GM18505 (cell line): ENCODE measurements around the gene HIPK2.
A peak's percentile ranks its signal among the peaks of the same experiment; 100 is the strongest.

Source experiments
- ATAC-seq: cut with Tn5 transposase; IDR thresholded peaks from one replicate; pipeline ENCODE4 v1.9.1; 2021; ENCODE audit not compliant: unreplicated experiment
- POLR2A ChIP-seq: IDR thresholded peaks from 4 replicates; pipeline ENCODE4 v1.6.1; 2011; ENCODE audit warnings: borderline replicate concordance; ENCODE audit not compliant: insufficient read depth, insufficient read length; ENCODE audit errors: extremely low read depth

HIPK2 gene

GRCh38 chr7:139658908-139659675 is 118.7 kb downstream of the HIPK2 start:
- no peak for ATAC-seq
- TF ChIP-seq POLR2A: no peak

- TF ChIP-seq POLR2A: no peak
- no peak for ATAC-seq
These were observed 119.5 kb downstream of the HIPK2 start for GRCh38 chr7:139658296-139658695.

- no peak for TF ChIP-seq POLR2A
- ATAC-seq: no peak
These were observed 120.1 kb downstream of the HIPK2 start for GRCh38 chr7:139657725-139658124.

- ATAC-seq: no peak
These were observed 121.4 kb downstream of the HIPK2 start for GRCh38 chr7:139656387-139656786.

GRCh38 chr7:139655305-139655704 is 122.5 kb downstream of the HIPK2 start:
- no peak for ATAC-seq
- TF ChIP-seq POLR2A: no peak

More at GRCh38 chr7:139656387-139656786, 121.4 kb downstream of the HIPK2 start:
- TF ChIP-seq POLR2A: no peak

GRCh38 chr7:139654276-139655181 is 123.3 kb downstream of the HIPK2 start:
- no peak for ATAC-seq
- TF ChIP-seq POLR2A: no peak

GRCh38 chr7:139651914-139652313 is 125.9 kb downstream of the HIPK2 start:
- ATAC-seq: no peak
- no peak for TF ChIP-seq POLR2A

- no peak for TF ChIP-seq POLR2A
- no peak for ATAC-seq
These were observed 126.5 kb downstream of the HIPK2 start for GRCh38 chr7:139651308-139651707.

- no peak for ATAC-seq
- TF ChIP-seq POLR2A: no peak
These were observed 127.2 kb downstream of the HIPK2 start for GRCh38 chr7:139650429-139651100.

- ATAC-seq: peak; percentile 80
- TF ChIP-seq POLR2A: no peak
These were observed 128.8 kb downstream of the HIPK2 start for GRCh38 chr7:139648941-139649425.

- ATAC-seq: peak; percentile 7
These were observed 129.4 kb downstream of the HIPK2 start for GRCh38 chr7:139648391-139648861.

GRCh38 chr7:139647814-139648390 is 129.9 kb downstream of the HIPK2 start:
- no peak for TF ChIP-seq POLR2A
- no peak for ATAC-seq

More at GRCh38 chr7:139648391-139648861, 129.4 kb downstream of the HIPK2 start:
- TF ChIP-seq POLR2A: no peak
